GM18858 (cell line): ENCODE measurements around the gene HSD17B13.

Experiments used
- ATAC-seq: cut with Tn5 transposase; IDR thresholded peaks from one replicate; pipeline ENCODE4 v1.9.1; 2021; ENCODE audit not compliant: unreplicated experiment

HSD17B13 gene

DNA sequence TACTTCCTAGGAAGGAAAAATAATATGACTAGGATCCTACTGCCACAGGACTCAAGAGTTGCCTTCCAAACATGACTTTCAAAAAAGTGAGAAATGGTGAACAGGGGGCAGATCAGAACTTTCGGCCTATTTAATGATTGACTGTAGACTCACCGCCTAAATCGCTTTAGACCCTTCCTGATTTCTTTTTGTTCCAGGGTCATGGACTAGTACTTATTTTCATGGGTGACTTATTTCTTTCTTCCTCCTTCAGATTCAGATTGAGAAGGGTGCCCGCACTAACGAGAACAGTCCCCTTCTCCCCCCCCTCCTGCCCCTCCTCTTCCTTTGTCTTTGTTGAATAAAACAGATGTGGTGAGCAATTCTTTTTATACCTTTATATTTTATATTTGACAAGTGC lies 54.3 kb downstream of the HSD17B13 start:
- no peak for ATAC-seq

DNA sequence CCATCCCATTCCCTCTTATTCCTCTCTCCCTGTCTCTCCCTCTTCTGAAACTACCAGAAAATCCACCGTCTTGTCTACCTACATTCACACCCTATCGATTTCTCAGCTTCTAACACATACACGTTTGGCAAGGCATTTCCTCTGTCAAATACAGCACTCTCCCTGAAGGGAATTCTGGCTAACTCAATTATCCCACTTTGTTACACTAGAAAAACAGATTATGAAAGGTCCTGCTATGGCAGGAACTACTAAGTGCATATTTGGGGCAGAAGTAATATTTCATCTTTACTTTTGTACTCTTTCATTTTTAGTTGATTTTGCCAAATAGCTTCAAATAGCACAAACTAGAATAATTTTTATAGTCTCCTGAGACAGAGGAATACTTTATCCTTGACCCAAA lies 55.7 kb downstream of the HSD17B13 start:
- ATAC-seq, result no peak

DNA sequence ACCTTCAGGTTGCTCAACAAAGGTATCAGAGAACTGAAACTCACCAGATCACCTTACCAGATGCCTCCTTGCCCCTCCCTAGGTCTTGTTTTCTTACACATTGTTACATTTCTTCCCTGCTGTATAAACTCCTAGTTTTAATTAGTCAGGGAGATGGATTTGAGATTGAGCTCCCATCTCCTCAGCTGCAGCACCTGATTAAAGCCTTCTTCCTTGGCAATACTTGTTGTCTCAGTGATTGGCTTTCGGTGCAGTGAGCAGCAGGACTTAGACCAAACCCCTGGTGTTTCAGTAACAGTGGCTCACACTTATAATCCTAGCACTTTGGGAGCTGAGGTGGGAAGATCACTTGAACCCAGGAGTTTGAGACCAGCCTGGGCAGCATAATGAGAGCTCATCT lies 59.8 kb downstream of the HSD17B13 start:
- ATAC-seq, result no peak

DNA sequence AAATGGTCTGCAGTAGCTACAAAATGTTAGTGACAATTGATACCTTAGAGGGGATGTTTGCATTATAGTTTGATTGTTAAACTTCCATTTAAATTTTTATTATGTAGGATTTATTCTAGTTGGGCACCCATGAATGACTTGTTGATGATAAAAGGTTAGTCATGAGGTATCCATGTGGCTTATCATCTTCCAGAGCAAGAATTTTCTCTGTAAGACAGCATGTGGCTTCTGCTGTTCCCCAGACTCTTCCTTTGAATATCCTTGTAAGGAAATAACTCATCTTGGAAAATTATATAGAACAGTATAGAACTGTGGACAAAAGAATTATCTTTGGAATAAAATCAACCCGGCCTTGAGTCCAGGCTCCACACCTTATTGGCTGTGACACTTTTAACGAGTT lies 62.2 kb downstream of the HSD17B13 start:
- no peak for ATAC-seq

DNA sequence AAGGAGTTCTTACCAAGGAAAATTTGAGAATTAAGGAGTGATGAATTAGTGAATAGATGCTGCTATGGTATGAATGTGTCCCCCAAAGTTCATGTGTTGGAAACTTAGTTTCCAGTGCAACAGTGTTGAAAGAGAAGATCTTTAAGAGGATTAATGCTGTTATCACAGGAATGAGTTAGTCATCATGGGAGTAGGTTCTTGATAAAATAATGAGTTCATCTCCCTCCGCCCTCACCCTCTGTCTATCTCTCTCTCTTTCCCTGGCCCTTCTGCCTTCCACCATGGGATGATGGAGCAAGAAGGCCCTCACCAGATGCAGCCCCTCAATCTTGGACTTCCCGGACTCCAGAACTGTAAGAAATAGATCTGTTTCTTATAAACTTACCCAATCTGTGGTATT lies 64.0 kb downstream of the HSD17B13 start:
- ATAC-seq, result no peak

DNA sequence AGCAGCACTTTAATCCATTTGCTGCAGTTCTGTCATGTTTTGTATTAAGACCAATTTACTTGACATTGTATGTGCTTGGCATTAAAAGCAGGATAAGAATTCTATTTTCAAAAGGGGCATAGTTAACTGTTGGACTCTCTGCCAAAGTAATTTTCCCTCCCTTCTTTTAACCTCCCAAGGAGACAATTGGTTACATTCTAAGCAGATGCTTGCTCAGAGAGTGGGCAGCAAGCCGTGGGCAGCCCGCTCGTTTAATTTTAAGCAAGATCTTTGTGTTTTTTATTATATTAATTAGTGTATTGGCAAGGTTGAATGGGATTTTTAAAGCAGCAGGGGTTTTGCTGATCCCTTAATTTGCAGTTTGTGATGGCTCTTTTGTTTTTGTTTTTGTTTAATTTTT lies 65.2 kb downstream of the HSD17B13 start:
- ATAC-seq, result no peak

DNA sequence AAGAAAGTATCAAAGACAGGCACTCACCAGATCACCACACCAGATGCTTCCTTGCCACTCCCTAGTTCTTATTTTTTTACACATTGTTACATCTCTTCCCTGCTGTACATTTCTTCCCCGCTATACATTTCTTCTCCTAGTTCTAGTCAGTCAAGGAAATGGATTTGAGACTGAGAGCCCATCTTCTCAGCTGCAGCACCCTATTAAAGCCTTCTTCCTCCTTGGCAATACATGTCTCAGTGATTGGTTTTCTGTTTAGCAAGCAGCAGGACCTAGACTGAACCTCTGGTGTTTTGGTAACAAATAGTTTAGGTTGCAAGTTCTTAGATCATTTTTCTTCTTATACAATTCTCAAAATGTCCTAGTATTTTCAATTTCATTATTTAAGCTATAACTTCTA lies 66.9 kb downstream of the HSD17B13 start:
- no peak for ATAC-seq
